Adrenal gland (tissue), 12 donors: ENCODE data around the gene ZNF804A. TPM values are rescaled to one million over a fixed set of nuclear protein-coding genes. Genes with fewer than 3 reads are reported as not detected.
A peak's percentile ranks its signal among the peaks of the same experiment; 100 is the strongest.

Experiments used
- DNase-seq, 7 donors: peaks; one replicate each; pipeline ENCODE4 v3.0.0-alpha.2; 2019 to 2020
- H3K27ac ChIP-seq, 5 donors: fragments of 200-600 bp; sonication (generic) in 4 of 5; 1 replicate in 3 of 5; 2 replicates in 2 of 5; pipeline versions ENCODE4 v1.5.1 to v1.8.0; 2016 to 2020; ENCODE audit warnings: mild to moderate bottlenecking in 1 of 5
- H3K27me3 ChIP-seq: fragments of 200-600 bp; 2 replicates; pipeline ENCODE4 v1.8.0; 2021
- H3K36me3 ChIP-seq, 2 donors: fragments of 200-600 bp; replicated peaks in 1 of 2; 1 replicate in 1 of 2; 2 replicates in 1 of 2; pipeline versions ENCODE4 v1.5.1 to v1.8.0; 2018 to 2022
- H3K4me1 ChIP-seq, 2 donors: fragments of 200-600 bp; replicated peaks in 1 of 2; 1 replicate in 1 of 2; 2 replicates in 1 of 2; pipeline versions ENCODE4 v1.5.1 to v1.8.0; 2018 to 2021
- H3K4me3 ChIP-seq, 4 donors: fragments of 200-600 bp; sonication (generic) in 3 of 4; one replicate each; pipeline ENCODE4 v1.5.1; 2016 to 2018
- H3K9me3 ChIP-seq, 3 donors: fragments of 200-600 bp; sonication (generic) in 1 of 3; replicated peaks in 1 of 3; 1 replicate in 2 of 3; 2 replicates in 1 of 3; pipeline versions ENCODE4 v1.5.1 to v1.8.0; 2016 to 2021
- POLR2A ChIP-seq, 2 donors: fragments of 450-650 bp; IDR thresholded peaks; one replicate each; pipeline ENCODE4 v1.6.1; 2017; ENCODE audit warnings: antibody characterized with exemption in 2 of 2, mild to moderate bottlenecking in 2 of 2, moderate library complexity in 1 of 2
- WGBS, 4 donors: extraction: QIAGEN DNeasy Blood & Tissue Kit in 2 of 4; methylation state at CpG; one replicate each; pipeline versions ENCODE4 v1.1.5 to v1.1.7; 2013 to 2017; 5-methylcytosine and 5-hydroxymethylcytosine counted together
- intact Hi-C, 2 donors: fragments of 100-400 bp; cut with DNase I; formaldehyde crosslinking; loops; one replicate each; pipeline versions ENCODE4 v1.14.1 to v1.15.0; 2022 to 2023
- polyA plus RNA-seq, 3 donors: library from polyadenylated mRNA; stranded (reverse); fragments of 200-250 nt in 2 of 3; fragments of 350-450 nt in 1 of 3; fragmentation: Illumina TruSeq in 1 of 3; extraction: RNeasy Lipid Tissue Mini Kit (QIAGEN cat#74804) in 1 of 3; gene quantifications; one replicate each; pipeline ENCODE4 v1.2.3, GENCODE V29; 2013 to 2014
- total RNA-seq, 9 donors: library from RNA; depleted of rRNA in 4 of 9; stranded (reverse); fragments of >200 nt in 4 of 9; fragments of 120-200 nt in 1 of 9; fragmentation: NEBNext Ultra II Directional in 1 of 9; extraction: Animal tissue kit (Norgen Biotek cat#: 25700) in 1 of 9; gene quantifications; one replicate each; pipeline versions ENCODE4 v1.1.0 to v1.2.4, GENCODE V29; 2013 to 2023
- TF ChIP-seq, protein P1 (sequence below), 6 experiments: fragments of 450-650 bp in 4 of 6; fragments of 200-600 bp in 2 of 6; sonication (generic) in 1 of 6; IDR thresholded peaks; 1 replicate in 5 of 6; 2 replicates in 1 of 6; pipeline versions ENCODE4 v1.5.1 to v1.8.0; 2016 to 2021; ENCODE audit warnings: antibody characterized with exemption in 6 of 6, mild to moderate bottlenecking in 2 of 6, moderate library complexity in 1 of 6
- donor health status: healthy with polysubstance abuse.
- donor health status: Bipolar disorder and iron deficiency.
- donor health status: DM: yes; HTN: yes; CAD: no.
- donor health status: DM: no; HTN: no; CAD: no.
- donor health status: DM: no; HTN: no; CAD: no.
- donor health status: DM: yes; HTN: yes; CAD: no.

ZNF804A gene
- total and polyA plus RNA-seq, 12 donors = 0.07 to 0.89 (median 0.14) TPM; not detected in 1

DNA sequence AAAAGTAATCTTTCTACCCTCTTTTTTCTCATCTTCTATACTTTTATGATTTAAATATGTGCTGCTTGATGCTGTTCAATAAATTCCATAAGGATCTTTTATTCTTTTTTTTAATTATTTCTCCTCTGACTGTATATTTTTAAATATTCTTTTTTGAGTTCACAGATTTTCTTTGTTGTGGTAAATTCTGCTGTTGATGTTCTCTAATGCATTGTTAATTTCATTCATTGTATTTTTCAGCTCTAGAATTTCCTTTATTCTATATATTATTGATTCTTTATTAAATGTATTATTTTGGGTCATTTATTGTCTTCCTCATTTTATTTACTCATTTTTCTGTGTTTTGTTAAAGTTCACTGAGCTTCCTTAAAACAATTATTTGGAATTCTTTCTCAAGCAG is 260.9 kb downstream of the ZNF804A start:
- no peak for DNase-seq
- Histone ChIP-seq H3K27ac (no peak overlapping the region), H3K36me3 (no peaks in the 10 kb centered on the region), H3K27me3 (no peaks in the 10 kb centered on the region), H3K4me1 (no peaks in the 10 kb centered on the region), H3K9me3 (peaks cover 0 to 11% (median 0%) of the 10 kb centered on the region in 3 donors), H3K4me3 (no peak overlapping the region)
- TF ChIP-seq, protein P1, sequence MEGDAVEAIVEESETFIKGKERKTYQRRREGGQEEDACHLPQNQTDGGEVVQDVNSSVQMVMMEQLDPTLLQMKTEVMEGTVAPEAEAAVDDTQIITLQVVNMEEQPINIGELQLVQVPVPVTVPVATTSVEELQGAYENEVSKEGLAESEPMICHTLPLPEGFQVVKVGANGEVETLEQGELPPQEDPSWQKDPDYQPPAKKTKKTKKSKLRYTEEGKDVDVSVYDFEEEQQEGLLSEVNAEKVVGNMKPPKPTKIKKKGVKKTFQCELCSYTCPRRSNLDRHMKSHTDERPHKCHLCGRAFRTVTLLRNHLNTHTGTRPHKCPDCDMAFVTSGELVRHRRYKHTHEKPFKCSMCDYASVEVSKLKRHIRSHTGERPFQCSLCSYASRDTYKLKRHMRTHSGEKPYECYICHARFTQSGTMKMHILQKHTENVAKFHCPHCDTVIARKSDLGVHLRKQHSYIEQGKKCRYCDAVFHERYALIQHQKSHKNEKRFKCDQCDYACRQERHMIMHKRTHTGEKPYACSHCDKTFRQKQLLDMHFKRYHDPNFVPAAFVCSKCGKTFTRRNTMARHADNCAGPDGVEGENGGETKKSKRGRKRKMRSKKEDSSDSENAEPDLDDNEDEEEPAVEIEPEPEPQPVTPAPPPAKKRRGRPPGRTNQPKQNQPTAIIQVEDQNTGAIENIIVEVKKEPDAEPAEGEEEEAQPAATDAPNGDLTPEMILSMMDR (IDR thresholded peaks at IDR 0.05) = no peak
- no peak for TF ChIP-seq POLR2A (IDR thresholded peaks at IDR 0.05)
- intact Hi-C loops = no loop called here

DNA sequence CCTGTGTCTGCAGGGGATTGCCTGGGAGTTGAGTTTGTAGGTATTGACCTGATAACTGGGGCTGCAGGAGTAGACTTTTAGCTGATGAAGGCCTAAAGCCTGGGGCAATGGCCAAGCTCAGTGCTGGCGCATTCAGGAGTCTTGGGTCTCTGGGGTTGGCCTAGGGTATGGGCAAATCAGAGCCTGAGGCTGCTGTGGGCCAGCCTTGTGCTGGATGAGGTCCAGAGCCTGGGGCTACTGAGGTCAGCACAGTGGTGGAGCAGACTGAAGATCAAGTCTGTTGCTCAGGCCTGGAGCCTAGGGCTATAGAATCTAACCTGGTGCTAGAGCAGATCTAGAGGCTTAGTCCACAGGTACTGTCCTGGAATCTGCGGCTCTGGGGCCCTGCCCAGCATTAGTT is 262.4 kb downstream of the ZNF804A start:
- peaks cover 0 to 11% (median 0%) of the 10 kb centered on the region in 3 donors for H3K9me3 ChIP-seq
- WGBS, 4 donors = 89 to 100% (median 96%) methylated on average over 1 to 2 of the region's 2 CpGs
- H3K27ac ChIP-seq = no peak overlapping the region
- DNase-seq = no peak
- H3K36me3 ChIP-seq = no peaks in the 10 kb centered on the region
- H3K4me3 ChIP-seq = no peak overlapping the region
- TF ChIP-seq POLR2A (IDR thresholded peaks at IDR 0.05) = no peak
- TF ChIP-seq, protein P1 (IDR thresholded peaks at IDR 0.05) = no peak
- H3K27me3 ChIP-seq = no peaks in the 10 kb centered on the region
- intact Hi-C loops = no loop called here
- H3K4me1 ChIP-seq = no peaks in the 10 kb centered on the region

DNA sequence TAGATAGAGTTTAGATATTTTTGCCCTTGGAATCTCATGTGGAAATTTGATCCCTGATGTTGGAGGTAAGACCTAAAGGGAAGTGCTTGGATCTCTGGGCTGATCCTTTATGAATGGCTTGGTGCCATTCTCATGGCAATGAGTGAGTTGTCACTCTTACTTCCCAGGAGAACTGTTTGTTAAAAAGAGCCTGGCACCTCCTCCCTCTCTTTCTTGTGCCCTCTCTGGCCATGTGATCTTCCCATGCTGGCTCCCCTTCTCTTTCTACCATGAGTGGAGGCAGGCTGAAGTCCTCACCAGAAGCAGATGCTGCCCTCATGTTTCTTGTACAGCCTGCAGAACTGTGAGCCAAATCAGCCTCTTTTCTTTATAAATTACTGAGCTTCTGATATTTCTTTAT is 276.9 kb downstream of the ZNF804A start:
- TF ChIP-seq, protein P1 (IDR thresholded peaks at IDR 0.05) = no peak
- TF ChIP-seq POLR2A (IDR thresholded peaks at IDR 0.05) = no peak
- no peaks in the 10 kb centered on the region for H3K36me3 ChIP-seq
- intact Hi-C loops = no loop called here
- H3K27me3 ChIP-seq = no peaks in the 10 kb centered on the region
- no peak overlapping the region for H3K27ac ChIP-seq
- no peak overlapping the region for H3K4me3 ChIP-seq
- H3K9me3 ChIP-seq = no peaks in the 10 kb centered on the region
- DNase-seq = no peak
- H3K4me1 ChIP-seq = peaks cover 0 to 5% of the 10 kb centered on the region in 2 donors

DNA sequence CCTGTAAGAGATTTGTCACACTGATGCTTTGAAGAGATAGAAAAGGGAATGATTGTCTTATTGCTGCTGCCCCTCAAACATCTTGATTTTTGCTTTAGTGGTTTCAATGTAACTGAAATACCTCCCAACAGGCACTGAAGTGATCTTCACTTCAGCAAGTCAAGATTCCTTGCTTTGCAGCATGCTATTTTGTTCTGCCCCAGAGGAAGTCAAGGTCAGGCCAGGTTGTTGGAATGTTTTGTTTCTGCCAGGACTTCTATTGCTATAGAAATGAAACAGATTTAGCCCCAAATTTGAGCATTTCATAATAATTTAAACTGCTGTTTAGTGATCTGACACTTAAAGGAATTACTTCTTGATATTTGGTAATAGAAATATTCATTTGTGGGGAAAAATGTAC is 277.6 kb downstream of the ZNF804A start:
- DNase-seq = peak in 6 of 7 donors; percentile 24 to 67 (median 54)
- Histone ChIP-seq H3K4me3 (no peak overlapping the region), H3K27ac (no peak overlapping the region), H3K36me3 (no peaks in the 10 kb centered on the region), H3K27me3 (no peaks in the 10 kb centered on the region), H3K9me3 (no peaks in the 10 kb centered on the region), H3K4me1 (peaks cover 0 to 5% of the 10 kb centered on the region in 2 donors)
- intact Hi-C loops = no loop called here
- TF ChIP-seq POLR2A (IDR thresholded peaks at IDR 0.05) = no peak
- TF ChIP-seq, protein P1 (IDR thresholded peaks at IDR 0.05) = no peak
